Sciatic nerve (tissue), 2 donors: Measurements from ENCODE around the gene DOHH. TPM values are rescaled to one million over a fixed set of nuclear protein-coding genes. Genes with fewer than 3 reads are reported as not detected.
"Not testable (repeated sequence)": the region's sequence is repeated elsewhere in the genome, so short reads cannot be mapped to it uniquely, and the experiment has no call there.

Source experiments
- ATAC-seq: fragments of 200-7000 bp; cut with Tn5 transposase; one replicate; pipeline ENCODE4 v1.9.1; 2020; ENCODE audit warnings: mild to moderate bottlenecking, moderate library complexity
- DNase-seq: peaks from one replicate; pipeline ENCODE4 v3.0.0-alpha.2; 2020; ENCODE audit warnings: low spot score
- intact Hi-C: fragments of 100-400 bp; cut with DNase I; formaldehyde crosslinking; loops from one replicate; pipeline ENCODE4 v1.14.2; 2022
- total RNA-seq: library from RNA; stranded (reverse); fragmentation: NEBNext Ultra II Directional; extraction: Animal tissue kit (Norgen Biotek cat#: 25700); gene quantifications from one replicate; pipeline ENCODE4 v1.2.1, GENCODE V29; 2021
- donor health status: DM: no; HTN: no; CAD: no.
- donor health status: DM: no; HTN: no; CAD: no.

Gene DOHH
- total RNA-seq, 1 donor from 2014 or later: 8.4 TPM

DNA sequence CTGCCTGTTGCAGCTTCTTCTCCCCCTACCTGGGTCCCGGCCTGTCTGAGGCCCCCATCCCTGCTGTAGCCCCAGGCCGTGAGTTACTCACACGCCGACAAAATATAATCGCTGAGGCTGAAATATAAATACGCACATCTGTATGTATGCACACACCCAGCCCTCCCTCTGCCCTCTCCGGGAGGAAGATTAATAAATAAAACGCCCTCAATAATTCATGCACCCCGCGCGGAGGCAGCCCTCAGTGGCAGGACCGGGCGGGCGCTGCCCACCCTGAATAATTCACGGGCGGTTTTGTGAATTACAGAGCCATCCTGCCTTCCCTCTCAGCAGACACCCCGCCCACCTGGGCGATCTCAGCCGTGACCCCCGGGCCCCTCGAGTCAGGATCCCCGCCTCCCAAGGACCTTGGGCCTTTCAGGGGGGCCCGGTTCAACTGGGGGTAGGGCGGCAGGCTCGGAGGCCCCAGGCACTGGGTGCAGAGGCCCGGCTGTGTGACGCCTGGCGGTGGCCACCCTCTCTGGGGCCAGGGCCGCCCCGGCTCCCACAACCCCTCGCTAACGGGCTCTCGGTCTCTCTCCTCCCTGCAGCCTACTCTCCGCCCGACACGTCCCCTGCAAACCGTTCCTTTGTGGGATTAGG lies 44.4 kb downstream of the DOHH start:
- DNase-seq: no peak
- ATAC-seq: no peak
- intact Hi-C loops: no loop called here

DNA sequence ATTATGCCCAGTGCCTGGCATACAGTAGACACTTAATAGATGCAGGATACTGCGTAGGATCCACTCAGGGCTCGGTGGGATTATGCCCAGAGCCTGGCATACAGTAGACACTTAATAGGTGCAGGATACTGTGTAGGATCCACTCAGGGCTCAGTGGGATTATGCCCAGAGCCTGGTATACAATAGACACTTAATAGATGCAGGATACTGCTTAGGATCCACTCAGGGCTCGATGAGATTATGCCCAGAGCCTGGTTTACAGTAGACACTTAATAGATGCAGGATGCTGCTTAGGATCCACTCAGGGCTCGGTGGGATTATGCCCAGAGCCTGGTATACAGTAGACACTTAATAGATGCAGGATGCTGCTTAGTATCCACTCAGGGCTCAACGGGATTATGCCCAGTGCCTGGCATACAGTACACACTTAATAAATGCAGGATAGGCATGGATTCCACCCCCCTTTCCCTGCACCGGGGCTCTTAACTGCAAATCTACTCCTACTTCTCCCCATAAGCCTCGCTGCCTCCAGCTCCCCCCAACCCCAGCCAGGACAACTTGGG lies 45.0 kb downstream of the DOHH start:
- intact Hi-C loops: no loop called here
- ATAC-seq (no peak), DNase-seq (no peak)

DNA sequence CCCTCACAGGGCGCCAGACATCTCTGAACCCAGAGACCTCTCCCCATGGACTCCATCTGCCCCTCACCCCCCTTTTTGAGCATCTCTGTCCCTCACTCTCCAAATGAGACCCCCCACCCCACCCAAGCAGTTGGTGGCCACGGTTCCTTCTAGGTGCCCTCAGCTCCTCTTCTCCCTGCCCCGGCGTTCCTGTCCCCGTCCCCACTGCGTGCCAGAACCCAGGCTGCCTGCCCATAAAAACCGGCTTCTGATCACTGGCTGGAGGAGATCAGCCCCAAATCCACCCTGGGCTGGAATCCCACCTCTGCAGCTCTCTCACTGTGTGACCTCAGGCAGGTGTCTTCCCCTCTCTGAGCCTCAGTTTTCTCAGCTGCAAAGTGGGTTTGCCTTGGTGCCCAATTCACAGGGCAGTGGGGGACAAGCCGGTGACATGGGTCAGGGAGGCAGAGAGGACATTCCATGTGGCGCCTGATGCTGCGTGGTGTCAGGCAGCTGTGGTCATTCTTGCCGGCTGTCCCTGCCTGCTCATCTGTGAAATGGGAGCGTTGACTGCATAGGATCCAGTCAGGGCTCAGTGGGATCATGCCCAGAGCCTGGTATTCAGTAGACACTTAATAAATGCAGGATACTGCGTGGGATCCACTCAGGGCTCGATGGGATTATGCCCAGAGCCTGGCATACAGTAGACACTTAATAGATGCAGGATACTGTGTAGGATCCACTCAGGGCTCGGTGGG lies 45.6 kb downstream of the DOHH start:
- intact Hi-C loops: no loop called here
- ATAC-seq (no peak), DNase-seq (no peak)

DNA sequence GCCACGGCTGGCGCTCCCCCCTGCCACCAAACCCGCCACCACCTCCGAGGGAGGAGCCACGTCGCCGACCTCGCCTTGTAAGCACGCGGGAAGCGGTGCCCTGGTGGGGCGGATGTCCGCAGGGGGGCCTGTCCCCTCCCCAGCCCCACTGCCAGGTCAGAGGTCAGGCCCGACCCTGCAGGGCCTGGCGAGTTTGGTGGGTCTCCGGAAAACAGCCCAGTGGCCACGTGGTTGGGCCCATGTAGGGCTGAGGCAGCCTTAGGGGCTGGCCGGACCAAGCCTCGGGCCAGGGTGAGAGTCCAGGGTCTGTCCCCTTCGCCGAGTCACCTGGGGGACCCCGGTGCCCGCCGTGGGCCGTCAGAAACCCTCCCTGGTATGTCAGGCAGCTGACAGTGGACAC lies 46.6 kb downstream of the DOHH start:
- ATAC-seq (no peak), DNase-seq (no peak)
- intact Hi-C loops: no loop called here

DNA sequence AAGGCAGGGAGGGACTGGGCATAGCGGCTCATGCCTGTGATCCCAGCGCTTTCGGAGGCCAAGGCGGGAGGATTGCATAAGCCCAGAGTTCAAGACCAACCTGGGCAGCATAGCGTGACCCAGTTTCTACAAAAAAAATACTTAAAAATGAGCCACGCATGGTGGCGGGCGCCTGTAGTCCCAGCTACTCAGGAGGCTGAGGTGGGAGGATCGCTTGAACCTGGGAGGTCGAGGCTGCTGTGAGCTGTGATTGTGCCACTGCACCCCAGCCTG lies 47.6 kb downstream of the DOHH start:
- intact Hi-C loops, ATAC-seq, DNase-seq: not testable (repeated sequence)

DNA sequence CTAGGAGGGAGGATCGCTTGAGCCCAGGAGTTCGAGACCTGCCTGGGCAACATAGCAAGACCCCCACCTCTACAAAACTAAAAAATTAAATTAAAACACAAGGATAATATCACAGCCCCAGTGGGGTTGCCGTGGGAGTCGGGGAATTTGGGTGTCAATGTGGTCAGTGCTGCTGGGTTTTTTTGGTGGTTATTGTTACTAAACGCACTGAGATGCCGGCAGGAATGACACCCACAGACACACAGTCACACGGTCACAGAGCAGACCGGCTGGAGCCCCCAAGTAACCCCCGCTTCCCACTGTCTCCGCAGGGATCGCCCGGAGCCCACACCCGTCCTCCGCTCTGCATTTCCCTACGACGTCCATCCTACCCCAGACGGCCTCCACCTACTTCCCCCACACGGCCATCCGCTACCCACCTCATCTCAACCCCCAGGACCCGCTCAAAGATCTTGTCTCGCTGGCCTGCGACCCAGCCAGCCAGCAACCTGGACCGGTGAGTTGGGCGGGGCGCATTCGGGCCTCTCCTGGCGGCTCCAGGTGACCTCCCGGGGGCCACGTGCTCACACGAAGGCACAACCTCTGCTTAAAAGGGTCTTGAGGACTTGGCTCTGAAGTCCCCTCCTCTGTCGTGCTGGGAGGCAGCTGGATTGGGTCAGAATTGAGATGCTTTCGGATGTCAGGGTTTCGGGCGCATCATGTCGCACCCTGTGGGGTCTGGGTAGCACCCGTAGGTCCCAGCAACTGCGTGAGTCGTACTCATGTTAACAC lies 48.1 kb downstream of the DOHH start:
- no peak for DNase-seq
- no peak for ATAC-seq
- intact Hi-C loops: no loop called here

DNA sequence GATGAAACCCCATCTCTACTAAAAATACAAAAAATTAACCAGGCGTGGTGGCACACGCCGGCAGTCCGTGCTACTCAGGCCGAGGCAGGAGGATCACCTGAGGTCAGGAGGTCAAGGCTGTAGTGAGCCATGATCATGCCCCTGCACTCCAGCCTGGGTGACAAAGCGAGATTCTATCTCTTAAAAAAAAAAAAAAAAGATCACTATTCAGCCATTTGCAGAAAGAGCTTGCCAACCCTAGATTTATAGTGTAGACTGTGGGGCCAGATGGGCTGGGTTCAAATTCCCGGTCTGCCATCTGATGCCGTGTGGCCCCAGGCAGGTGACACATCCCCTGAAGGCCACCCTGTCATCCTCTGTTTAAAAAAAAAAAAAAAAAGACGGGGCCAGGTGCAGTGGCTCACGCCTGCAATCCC lies 49.0 kb downstream of the DOHH start:
- no peak for ATAC-seq
- intact Hi-C loops: no loop called here

DNA sequence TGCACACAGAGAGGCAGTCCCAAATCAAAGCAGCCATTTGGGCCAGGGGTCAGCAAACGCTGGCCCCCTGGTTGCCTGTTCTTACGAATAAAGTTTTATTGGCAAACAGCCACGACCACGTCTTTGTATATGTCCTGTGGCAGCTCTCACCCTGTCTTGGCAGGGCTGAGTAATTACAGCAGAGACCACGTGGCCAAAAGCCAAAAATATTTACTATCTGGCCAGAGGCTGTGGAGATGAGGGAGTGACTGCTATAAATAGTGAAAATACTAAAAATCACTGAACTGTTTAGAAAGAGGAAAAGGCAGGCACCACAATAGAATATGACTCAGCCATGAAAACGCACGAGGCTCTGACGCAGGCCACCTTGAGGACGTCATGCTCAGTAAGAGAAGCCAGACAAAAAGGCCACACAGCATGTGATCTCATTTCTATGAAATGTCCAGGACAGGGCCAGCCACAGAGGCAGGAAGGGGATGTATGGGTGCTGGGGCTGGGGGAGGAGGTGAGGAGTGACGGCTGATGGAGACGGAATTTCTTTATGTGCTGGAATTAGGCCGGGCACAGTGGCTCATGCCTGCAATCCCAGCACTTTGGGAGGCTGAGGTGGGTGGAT lies 49.6 kb downstream of the DOHH start:
- ATAC-seq: peak; percentile 78
- intact Hi-C loops: no loop called here
- DNase-seq: no peak

More for the DNA sequence above, 49.0 kb downstream of the DOHH start:
- DNase-seq: no peak

DNA sequence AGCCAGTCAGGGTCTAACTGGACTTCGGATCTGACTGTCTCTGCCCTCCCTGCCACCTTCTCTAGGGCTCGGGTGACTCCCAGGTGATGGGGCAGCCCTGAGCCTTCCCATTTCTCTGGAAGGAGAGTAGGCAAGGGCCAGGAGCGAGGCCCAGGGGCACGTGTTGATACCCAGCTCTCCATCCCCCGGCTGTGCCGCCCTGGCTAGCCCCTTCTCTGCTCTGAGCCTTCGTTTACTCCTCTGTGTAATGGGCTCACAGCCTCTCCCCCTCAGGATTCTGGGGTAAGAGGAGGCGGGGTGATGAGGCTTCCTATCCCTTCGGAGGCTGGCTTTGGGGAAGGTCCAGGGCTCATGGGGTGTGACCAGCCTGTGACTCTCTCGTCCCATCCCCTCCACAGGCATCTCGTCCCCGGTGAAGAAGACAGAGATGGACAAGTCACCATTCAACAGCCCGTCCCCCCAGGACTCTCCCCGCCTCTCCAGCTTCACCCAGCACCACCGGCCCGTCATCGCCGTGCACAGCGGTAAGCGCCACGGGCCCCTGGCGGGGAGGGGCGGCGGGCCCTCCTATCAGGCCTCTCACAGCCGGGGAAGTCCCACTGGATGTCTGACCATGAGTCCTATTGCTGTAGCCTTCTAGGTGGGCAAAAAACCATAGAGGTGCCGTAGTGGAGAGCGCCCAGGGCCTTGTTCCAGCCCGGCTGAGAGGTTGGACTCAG lies 51.7 kb downstream of the DOHH start:
- ATAC-seq (no peak), DNase-seq (no peak)
- intact Hi-C loops: no loop called here

DNA sequence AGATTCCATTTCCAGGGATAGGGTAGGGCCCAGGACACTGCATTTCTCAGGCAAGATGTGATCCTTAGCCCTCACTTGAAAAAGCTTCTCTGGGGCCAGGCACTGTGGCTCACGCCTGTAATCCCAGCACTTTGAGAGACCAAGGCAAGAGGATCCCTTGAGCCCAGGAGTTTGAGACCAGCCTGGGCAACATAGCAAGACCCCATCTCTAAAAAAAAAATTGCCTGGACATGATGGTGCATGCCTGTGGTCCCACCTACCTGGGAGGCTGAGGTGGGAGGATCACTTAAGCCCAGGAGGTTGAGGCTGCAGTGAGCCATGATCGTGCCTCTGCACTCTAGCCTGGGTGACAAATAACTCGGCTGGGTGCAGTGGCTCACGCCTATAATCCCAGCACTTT lies 53.8 kb downstream of the DOHH start:
- ATAC-seq, DNase-seq, intact Hi-C loops: not testable (repeated sequence)

DNA sequence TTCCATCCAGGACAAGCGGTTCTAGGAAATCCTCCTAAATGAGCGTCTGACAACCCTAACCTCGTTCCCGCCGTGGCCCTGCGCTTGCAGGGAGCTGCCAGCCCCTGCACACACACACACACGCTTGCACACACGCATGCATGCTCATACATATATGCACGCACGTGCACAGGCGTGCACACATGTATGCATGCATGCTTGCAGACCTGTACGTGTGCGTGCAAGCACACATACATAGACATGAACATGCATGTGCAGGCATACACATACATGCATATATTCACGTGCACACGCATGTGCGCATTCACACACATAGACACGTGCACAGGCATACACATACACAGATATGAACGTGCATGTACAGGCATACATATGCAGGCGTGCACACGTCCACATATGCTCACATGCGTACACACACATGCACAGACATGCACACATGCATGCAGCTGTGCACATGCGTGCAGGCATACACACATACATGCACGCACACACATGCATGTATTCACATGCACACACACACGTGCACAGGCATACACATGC lies 55.7 kb downstream of the DOHH start:
- DNase-seq (no peak), ATAC-seq (no peak)
- intact Hi-C loops: no loop called here

DNA sequence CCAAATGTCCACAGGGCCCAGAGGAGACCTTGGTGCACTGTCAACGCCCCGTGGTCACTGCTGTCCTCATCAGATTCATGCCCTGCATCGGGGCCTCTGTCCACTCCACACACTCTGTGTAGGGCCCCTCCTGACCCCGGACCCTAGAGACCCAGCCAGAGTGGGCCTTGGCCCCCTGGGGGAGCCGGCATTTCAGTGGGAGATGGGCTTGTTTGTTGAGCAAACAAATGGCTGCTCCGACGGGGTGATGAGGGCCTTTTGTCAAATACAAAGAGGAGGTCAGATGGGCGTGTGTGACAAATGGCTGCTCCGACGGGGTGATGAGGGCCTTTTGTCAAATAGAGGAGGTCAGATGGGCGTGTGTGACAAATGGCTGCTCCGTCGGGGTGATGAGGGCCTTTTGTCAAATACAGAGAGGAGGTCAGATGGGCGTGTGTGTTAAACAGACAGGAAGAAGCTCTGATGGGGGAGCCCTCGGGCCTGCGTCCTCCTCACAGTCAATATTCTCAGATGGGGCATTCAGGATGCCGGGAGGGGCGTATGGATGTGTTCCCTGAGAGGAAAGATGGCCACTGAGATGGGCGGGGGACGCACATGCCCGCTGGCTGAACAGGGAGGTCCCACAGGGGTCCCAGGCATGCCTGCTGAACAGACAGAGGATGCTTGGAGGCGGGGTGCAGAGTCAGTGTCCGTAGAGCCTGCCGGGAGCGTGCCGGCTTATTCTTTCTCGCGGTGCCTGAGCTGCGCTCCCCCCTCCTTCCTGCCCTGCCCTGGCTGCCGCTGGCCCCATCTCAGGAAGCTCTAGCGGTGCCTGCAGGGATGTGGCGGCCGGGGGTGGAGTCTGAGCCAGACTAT lies 56.4 kb downstream of the DOHH start:
- intact Hi-C loops: no loop called here
- no peak for DNase-seq
- peak; percentile 70 for ATAC-seq

DNA sequence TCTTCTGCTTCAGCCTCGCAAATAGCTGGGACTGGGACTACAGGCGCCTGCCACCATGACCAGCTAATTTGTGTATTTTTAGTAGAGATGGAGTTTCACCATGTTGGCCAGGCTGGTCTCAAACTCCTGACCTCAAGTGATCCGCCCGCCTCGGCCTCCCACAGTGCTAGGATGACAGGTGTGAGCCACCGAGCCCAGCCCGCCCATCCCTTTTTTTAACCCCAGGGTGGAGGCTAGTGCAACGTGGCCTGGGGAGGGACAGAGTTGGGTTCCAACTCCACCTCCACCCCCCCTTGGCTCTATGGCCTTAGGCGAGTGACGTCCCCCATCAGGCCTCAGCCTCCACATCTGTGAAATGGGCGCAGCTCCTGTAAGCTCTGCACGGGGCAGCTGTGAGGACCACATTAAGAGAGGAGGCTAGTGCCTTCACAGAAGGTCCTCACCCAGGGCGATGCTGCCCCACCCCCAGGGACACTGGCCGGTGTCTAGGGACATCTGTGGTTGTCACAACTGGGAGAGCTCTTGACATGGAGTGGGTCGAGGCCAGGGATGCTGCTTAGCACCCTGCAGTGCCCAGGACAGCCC lies 57.9 kb downstream of the DOHH start:
- no peak for DNase-seq
- ATAC-seq: no peak
- intact Hi-C loops: no loop called here

DNA sequence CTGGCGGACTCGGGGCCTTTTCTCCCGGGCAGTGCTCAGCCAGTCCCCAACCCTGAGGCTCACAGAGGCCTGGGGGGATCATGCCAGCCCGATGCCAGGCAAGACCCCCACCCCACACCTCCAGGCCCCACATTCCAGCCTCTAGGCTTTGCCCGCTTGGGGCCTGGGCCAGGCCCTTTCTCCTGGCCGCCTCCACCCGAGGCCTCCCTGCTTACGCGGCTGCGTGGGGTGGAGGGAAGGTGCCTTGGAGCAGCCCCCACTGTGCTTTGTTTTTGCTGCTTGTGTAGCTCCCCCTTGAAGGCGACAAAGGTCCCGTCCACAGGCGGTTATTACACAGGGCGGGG lies 58.5 kb downstream of the DOHH start:
- intact Hi-C loops: no loop called here
- ATAC-seq: no peak
- no peak for DNase-seq

DNA sequence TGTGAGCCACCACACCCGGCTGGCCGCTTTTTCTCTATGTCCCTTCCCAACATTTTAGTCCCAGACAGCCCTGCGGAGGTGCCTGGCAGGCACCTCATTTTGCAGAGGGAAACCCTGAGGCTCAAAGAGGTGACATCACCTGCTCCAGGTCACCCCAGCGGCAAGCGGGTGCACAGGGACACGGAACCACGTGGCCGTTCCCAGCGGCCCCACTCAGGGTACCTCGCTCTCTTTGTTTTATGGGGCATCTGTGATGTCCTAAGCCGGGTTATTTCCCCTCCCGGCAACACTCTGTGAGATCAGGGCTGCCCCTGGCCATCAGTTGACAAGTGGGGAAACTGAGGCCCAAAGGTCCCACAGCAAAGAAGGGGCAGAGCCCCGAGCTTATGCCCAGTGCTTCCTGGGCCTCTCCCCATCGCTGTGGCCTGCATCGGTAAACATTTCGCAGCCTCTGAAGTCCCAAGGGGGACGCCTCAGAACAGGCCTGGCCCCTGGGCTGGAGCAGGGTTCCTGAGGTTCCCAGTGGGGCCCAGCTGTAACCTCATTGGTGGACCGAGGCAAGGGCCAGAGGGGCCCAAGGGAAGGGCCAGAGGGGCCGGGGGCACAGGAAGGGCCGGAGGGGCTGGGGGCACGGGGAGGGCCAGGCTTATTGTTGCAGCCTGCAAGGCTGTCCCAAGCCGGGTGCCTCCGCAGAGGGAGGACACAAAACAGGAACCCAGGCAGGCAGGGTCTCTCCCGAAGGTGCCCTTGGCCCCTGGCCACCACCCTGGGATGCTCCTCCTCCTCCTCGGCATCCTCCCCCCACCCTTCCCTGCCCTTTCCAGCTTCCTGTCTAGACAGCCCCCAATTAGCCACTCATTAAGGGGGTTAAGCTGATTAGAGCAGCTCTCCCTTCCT lies 59.1 kb downstream of the DOHH start:
- ATAC-seq (no peak), DNase-seq (no peak)
- intact Hi-C loops: no loop called here
